Adipose tissue (tissue), 3 donors: Measurements from ENCODE around the gene ZNF474. TPM values are rescaled to one million over a fixed set of nuclear protein-coding genes. Genes with fewer than 3 reads are reported as not detected.

ENCODE experiments used
- H3K27ac ChIP-seq: one replicate; pipeline ENCODE4 v1.5.1; 2013; ENCODE audit warnings: low read depth, low read length
- WGBS, 3 donors: extraction: QIAGEN DNeasy Blood & Tissue Kit; methylation state at CpG; one replicate each; pipeline ENCODE4 v1.1.7; 2013; 5-methylcytosine and 5-hydroxymethylcytosine counted together
- polyA plus RNA-seq, 3 donors: library from polyadenylated mRNA; stranded (reverse); fragments of 200-250 nt; gene quantifications; one replicate each; pipeline ENCODE4 v1.2.3, GENCODE V29; 2013
- donor health status: healthy with polysubstance abuse.
- donor health status: Bipolar disorder and iron deficiency.
- donor health status: healthy.

Gene ZNF474
- polyA plus RNA-seq, 3 donors = 0.05 to 0.34 (median 0.16) TPM

DNA sequence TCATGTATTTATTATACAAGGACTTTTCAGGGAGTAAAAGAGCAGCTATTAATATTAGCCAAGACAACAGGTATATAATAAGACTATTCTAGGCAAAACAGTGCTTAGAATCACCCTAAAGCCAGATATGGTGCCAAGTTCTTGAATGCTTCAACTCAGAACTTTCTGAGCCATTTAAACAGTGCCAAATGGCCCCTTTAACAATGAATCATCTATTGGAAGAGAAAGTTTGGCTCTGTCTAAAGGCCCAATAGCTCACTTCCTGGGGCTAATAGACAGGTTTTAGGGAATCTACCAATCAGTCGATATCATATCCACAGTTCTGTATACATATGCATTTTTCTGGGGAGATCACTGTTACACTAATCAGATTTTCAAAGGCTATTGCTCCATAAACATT, 42.9 kb downstream of the ZNF474 start:
- no peak overlapping the region for H3K27ac ChIP-seq
- 77 to 91% (median 83%) methylated on average over 1 of the region's 1 CpG for WGBS, 3 donors

DNA sequence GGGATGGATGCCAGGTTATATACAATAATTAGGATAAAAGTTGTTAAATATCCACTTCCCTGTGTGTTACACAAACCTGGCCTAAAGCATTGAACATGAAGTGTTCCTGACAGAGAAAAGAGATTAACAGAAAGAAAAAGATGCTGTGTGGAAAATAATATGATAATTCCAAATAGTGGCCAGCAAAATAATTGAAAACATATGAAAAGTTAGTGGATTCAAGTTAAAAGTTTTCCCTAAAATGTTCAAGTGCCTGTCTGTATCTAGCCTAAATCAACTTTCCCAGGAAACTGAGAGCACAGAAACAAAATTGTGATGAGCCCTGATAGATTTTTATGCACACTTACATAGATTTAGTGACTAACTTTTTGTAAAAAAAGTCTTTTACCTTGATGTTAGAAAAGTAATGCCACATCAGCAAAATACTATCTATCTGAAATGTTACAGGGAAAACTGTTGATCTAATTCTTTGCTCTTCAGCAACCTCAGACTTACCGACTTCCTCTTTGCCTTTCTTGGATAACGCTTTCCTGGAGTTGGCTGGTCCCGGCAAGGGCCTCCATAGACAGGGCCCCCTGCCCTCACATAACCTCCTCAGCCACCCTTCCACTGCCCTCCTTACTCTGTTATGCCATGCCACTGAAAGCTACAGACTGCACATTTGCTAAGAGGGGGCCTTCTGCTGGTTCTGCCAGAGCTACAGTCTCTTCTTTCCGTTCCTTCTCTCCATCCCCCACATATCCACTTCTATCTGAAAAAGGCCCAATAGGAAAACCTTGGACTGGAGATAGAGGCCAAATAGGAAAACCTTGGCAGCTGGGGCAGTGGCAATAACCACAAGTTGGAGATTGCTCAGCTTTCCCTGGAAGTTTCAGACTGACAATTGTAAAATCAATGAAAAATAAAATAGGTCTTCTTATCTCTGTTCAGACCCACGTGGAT, 44.4 kb downstream of the ZNF474 start:
- no peak overlapping the region for H3K27ac ChIP-seq
- 37 to 48% (median 40%) methylated on average over 5 of the region's 5 CpGs for WGBS, 3 donors

DNA sequence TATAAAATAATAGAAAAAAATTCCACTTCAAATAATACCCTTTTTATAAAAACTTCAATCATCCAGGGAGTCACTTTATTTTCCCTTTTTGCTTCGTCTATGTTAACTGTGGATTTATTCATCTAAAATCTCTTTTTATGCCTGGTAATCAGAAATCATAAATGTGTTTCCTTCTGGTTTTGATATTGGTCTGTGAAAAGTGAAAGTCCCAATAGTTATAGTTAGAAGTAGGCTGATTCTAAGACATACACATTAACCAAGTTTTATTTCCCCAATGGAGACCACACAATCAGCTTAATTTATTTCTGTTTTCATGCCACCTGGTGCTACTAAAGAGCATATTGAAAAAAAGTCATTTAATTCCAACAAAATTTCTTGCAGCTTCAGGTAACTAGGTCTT, 45.7 kb downstream of the ZNF474 start:
- H3K27ac ChIP-seq = no peak overlapping the region
- WGBS, 3 donors = 34 to 43% (median 39%) methylated on average over 1 of the region's 1 CpG

DNA sequence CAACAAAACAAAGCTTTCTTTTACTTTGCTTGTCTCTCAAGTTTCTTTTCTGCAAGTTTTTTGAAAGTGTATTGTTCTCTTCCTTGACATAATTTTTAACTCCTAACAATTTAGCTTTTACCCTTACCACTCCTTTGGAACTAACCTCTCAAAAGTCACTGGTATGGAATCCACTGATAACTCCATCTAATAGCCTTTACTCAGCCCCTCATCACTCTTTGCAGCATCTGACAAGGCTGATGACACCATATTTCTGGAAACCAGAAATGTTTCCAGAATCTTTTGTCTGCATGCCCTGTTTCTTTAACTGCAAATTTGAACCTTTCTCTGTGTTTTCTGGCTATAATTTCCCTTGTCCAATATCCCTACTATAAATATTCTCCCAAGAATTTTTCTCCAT, 46.5 kb downstream of the ZNF474 start:
- H3K27ac ChIP-seq = no peak overlapping the region

DNA sequence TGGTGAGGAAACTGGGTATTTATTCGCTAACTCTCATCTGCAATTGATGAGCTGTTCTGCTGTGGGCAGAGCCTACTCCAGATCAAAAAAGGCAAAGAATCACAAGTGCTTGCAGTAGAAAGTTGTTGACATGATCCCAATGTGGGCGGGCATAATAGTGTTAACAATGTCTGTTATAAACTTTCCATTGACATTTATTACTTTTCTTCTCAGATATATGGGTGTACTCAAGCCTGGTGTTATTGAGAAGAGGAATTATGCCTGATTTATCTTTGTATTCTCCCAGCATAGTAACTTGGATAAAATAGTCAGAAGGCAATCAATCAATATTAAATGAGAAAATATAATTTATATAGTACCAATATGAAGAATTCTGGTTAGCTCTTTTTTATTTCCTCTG, 47.8 kb downstream of the ZNF474 start:
- no peak overlapping the region for H3K27ac ChIP-seq
- 77 to 97% (median 87%) methylated on average over 2 of the region's 2 CpGs for WGBS, 3 donors

DNA sequence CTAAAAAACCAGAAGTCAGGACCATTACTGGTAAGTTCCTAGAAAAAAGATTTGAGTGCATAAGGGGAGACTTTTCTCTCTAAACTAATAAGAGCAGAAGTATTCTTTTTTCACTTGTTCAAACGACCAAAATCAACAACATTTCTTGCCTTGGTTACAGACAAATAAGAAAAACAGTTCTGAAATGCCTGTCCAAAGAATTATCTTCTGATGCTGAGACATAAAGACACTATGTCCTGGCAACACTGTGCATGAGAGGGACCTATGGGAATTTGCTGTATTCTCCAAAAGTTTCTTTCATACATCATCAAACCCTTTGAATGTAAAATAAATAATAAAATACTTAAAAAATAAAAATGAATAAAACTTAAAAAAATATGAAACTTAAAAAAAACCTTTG, 50.4 kb downstream of the ZNF474 start:
- 39 to 59% (median 48%) methylated on average over 1 of the region's 1 CpG for WGBS, 3 donors

DNA sequence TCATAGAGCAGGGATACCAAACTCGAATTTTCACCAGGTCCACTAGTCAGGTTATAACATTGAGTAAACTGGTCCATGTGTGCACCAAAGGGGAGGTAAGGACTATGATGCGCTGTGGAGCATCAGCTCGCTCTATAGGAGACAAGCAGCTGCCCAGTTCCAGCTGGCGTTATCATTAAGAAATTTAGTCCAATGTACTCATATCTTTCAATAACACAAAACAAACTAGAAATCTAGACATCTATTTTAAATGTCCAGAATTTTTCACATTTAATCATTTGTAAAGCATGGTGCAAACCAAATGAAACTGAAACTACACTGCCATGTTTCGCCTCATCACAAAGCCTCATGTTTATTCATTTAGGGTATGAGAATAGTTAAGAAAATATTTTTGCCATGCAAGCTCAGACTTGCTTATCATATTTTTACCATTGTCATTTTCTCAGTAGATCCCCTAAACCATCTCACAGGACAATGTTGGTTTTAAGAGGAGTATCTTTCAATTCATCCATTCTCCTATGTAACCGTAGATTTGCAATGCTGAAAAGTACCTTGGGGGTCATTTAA, 50.9 kb downstream of the ZNF474 start:
- no peak overlapping the region for H3K27ac ChIP-seq
- 89 to 92% (median 91%) methylated on average over 6 of the region's 6 CpGs for WGBS, 3 donors

More for the DNA sequence above, 50.4 kb downstream of the ZNF474 start:
- H3K27ac ChIP-seq = no peak overlapping the region

DNA sequence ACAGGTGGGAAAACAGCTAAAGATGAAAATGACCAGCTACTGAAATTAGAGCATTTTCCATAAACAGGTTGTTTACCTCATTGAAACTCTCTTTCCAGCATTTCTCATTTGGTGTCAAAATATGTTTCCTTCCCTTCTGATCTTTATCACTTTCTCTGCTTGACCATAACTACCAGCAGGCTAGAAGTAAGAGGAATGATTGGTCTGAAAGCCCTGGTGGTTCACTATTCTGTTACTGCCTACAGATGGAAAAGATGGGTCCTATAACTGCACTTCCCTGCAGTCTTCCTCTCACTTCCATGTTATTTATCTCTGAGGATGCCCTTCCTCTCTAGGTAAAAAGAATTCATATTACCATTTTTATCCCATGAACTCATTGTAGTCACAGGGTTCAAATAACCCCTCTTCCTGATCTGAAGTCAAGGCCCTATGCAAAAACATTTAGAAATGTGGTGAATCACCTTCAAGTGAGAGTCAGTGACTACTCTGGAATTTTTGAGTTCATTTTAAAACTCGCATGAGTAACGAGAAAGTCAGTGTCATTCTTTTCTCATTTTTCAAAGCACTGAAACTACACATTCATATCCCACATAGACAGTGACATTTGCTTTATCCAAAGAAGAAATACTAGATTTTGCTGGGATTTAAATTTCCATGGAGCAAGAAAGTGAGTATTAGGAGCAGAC, 51.7 kb downstream of the ZNF474 start:
- no peak overlapping the region for H3K27ac ChIP-seq
- WGBS, 3 donors = 62 to 70% (median 70%) methylated on average over 2 of the region's 2 CpGs

DNA sequence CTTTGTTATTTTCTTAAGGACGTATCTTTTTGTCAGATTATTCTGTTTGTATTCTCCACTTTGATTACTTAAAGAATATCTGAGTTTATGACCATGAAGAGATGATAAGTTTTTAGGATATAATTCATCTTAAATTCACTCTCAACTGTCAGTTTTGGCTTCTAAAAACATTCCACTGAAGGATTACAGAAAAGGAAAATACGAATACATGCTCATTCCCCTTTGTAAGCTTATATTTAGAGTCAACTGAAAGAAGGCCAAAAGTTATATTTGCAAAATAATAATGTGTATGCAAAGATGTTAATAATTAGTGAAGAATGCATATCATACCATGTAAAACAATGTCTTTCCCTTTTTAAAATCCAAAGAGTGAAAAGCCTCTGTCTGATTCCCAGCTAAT, 52.5 kb downstream of the ZNF474 start:
- WGBS, 3 donors = 46 to 53% (median 47%) methylated on average over 2 of the region's 2 CpGs
- H3K27ac ChIP-seq = no peak overlapping the region

DNA sequence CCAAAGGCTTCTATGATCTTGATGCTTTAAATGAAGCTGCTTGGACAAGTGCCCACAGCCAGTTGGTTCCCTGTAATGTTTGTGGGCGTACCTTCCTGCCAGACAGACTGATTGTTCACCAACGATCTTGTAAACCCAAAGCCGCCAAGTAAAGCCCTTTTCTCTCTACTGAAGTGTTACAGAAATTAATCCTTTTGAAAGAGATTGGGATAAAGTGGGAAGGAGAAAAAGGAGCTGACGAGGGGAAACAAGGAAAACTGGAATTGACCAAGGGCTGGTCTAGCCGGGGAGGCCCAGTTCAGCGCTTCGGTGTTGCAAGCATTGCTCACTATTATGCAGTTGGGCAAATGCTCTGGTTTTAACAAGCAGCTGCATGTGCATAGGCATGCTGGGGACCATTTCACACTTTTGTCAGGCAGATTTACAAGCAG, 53.2 kb downstream of the ZNF474 start:
- 21 to 58% (median 29%) methylated on average over 7 of the region's 7 CpGs for WGBS, 3 donors

DNA sequence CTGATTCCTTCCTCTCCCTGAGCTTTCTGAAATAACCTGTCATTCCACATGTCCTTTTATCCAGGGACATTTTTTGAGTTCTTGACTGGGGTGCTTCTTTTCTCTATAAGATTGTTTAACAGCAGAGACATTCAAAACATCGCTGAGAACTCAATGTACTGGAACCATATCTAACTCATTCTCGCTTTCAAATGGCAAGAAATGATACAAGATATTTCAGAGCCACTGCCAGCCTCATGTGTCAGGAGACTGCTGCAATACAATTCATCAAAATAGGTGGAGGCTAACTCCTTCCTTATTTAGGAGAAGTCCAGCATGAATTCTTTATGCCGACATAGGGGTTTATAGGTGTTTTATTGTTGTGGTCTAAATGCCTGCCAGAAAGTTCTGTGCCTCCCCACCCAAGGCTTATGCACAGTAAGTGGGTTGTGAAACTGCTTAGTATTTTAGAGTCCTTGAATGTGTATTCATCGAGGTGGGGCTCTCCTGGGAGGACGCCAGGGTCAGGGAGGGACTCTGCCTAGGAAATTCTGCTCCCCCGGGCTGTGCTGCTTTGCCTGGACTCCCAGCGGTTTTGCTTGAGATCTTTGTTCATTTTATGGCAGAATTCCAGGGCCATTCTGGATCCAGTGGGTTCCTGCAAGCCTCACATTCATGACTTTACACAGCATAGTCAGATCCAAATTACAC, 53.9 kb downstream of the ZNF474 start:
- WGBS, 3 donors = 37 to 48% (median 46%) methylated on average over 7 of the region's 7 CpGs
- H3K27ac ChIP-seq = no peak overlapping the region

More for the DNA sequence above, 53.2 kb downstream of the ZNF474 start:
- no peak overlapping the region for H3K27ac ChIP-seq

DNA sequence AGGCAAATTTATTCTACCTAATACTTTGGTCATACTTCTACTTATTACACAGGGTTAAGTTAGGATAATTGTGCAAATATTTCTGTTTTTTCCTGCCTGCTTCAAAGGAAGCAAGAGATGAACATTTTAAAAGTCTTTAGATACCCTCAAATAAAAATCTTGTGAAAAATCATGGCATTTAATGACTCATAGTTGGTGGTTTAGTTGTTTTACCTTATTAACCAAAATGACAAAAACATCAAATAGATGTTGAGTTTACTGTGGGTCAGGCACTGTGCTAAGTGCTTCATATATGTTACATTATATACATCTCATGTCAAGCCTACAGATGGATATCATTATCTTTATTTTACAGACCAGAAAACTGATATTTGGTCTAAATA, 54.4 kb downstream of the ZNF474 start:
- no peak overlapping the region for H3K27ac ChIP-seq

DNA sequence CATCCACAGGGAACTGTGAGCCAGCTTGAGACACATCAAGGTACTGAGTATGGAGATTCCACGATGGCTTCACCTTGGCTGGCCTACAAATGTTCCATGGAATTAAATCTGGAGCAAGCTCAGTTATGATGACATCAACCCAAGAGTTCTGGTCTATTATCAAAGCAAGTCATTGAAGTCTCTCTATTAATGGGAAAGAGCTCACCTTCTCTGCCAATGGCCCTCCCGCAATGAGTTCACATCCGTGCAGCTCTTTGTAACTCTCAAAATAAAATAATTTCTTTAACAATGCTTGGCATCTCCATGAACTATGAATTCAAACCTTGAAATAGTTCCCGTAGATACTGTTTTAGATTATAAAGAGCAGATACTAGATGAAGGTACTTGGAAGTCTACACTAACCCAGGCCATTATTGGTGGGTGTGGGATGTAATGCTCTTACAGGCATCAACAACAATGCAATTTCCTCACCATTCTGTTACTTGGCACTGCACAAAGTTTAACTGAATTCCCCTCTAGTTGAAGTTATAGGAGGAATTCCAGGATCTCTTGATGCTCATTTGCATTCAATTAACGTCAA, 55.4 kb downstream of the ZNF474 start:
- 74 to 82% (median 79%) methylated on average over 5 of the region's 5 CpGs for WGBS, 3 donors

DNA sequence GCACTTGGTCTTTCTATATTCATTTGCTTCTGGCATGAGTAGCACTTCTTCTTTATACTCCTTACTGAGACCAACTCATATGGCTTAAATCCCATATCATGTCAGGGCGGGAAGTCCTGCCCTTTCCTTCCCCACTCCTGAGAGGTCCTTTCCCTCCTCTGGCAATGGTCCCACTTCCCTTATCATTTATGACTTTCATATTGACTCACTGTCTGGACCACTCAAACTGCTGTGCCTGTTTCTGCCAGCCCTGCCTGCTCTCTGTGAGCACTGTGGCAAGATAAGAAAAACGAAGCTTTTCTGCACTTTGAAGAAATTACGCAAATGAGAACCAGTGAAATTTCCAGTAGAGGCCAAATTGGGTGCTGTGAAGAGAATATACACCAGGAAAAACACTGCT, 58.1 kb downstream of the ZNF474 start:
- WGBS, 3 donors = 15 to 47% (median 36%) methylated on average over 3 of the region's 3 CpGs
- H3K27ac ChIP-seq = no peak overlapping the region

More for the DNA sequence above, 55.4 kb downstream of the ZNF474 start:
- H3K27ac ChIP-seq = no peak overlapping the region

DNA sequence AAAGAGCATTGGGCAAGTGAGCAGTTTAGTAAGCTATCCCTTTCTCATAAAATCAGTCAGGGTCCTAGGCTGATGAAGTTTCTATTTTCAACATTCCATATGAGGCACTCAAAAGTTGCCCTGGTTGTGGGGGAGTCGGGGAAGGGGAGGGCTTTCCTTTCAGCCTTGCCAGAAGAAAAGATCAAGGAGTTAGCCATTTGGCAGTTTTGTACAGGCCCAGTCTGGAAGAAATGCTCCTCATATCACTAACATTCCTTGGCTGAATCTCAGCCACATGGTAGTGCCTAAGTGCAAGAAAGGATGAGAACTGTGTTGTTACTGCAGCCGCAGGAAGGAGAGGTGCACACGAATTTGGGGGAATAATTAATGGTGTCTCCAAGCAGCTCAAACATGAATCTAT, 60.8 kb downstream of the ZNF474 start:
- 67 to 73% (median 72%) methylated on average over 3 of the region's 3 CpGs for WGBS, 3 donors
- H3K27ac ChIP-seq = no peak overlapping the region

DNA sequence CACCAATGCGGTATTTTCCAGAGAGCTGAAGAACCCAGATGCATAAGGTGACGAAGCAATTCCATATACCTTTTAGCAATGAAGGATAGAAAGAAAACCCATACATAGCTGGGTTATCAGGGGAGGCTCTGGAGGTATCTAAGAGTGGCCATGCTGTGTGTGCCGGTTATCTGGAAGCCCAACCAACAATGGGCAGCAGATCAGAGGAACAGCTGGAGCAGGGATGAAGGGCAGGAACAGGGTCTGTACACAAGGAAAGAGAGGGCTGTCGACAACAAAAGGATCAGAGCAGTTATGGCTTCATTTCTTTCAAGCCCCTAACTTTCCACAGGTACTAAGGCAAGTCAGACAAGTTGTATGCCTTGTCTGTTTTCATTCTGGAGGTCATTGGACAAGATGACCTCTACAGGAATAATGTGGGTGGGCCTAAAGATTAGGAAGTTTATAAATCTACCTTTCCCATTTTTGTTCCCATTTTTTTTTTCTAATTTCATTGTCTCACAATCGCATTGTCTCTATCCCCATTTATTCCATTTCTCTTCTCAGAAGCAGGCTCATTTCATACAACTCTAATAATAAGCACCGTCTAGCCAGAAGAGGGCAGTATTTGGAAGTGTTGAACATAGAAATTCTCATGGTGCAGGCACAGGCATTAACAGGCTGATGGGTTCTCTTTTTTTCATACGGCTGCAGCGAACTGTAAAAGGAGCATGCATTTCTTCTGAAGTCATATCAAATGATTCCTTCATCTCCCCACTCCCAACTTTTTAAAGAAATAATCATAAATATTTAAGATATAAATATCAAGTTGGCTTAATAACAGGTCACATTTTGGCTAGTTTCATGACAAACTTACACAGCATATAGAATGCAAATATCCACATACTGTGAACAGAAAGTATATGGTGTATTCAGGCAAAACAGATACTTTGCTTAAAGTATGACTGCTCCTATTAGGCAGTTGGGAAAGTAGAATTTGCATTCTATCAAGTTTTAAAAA, 63.5 kb downstream of the ZNF474 start:
- H3K27ac ChIP-seq = no peak overlapping the region
- WGBS, 3 donors = 40 to 45% (median 43%) methylated on average over 8 of the region's 8 CpGs

DNA sequence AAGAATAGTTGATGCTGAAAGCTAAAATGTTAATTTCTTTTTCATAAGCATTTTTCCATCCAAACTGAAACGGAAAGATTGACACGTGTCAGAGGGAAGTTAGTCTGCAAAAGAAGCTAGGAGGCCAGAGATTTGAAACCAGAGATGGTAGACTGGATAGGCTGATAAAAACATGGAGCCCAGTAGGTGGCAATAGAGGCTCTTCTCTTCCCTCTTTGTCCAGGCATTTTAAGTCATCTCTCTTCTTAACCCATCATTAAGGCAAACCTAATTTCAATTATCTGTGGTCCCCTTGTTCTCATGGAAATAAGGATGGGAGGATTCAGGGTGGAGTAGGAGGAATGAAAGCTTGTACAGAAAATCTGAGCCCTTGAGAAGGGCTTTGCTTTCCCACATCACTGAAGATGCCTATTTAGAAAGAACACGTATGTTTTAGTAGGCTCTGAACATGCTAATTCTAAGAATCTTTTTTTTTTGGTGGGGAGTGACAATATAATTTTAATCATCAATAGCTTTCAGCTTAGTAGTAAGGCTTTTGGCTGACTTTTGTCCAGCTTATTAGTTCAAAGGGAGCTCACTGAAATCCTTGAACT, 66.6 kb downstream of the ZNF474 start:
- WGBS, 3 donors = 29 to 36% (median 31%) methylated on average over 3 of the region's 3 CpGs
- H3K27ac ChIP-seq = no peak overlapping the region
